NCI-H510A treated with DMSO at 0.1 percent for 48 hours (cell line): Measurements from ENCODE around the gene SECTM1.

Experiments used
- DNase-seq: peaks from one replicate; lab custom pipeline; 2025; lab: John Stamatoyannopoulos, UW

Gene SECTM1

DNA sequence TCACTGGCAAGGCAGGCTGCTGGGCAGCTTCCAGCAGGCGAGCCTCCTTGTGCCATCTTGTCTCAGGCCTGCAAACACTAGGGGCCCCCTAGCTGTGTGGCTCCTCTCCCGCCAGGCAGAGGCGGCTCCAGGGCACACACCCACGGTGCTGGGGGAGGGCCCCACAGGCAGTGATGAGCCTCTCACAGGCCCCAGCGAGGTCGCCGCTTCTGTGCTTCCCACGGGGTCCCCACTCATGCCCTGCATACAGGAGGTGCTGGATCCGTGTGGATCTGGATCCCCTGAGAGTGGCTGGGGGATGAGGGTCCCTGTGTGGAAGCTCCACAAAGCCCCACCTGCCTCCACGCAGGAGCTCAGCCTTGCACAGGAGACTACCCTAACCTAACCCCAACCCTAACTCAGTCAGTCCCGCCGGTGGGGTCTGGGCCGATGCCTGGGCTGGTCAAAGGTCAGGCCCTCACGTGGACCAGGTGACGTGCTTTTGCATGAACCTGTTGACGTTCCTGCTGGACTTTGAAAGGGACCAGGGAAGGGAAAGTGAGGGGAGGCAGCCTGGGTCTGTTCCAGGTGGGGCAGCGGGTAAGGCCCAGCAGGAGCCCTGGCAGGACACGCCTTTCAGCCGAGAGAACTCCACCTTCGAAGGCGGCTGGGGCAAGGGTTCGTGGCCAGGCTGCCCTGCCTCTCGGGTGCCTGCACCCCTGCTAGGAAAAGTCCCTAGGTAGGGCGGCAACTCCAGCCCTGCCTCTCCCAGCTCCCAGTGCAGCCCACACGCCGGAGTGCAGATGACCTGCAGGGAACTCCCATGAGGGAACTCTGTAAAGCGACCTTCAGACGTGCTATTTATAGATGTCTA is 5.2 kb downstream of the SECTM1 start:
- no peak for DNase-seq

DNA sequence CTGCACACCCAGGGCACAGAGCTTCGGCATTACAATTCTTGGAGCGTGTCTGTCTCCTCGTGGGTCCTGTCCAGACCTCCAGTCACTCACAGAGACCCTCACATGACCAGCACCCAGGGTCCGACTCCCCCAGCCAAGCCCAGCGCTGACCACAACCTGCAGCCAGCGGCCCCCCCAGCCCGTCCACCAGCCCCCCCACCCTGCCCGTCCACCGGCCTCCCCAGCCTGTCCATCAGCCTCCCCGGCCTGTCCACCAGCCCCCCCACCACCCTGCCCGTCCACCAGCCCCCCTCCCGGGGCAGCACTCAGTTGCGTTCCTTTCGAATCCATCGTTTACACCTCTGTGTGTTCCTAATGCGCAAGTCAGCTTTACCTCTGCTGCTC is 5.8 kb downstream of the SECTM1 start:
- no peak for DNase-seq

DNA sequence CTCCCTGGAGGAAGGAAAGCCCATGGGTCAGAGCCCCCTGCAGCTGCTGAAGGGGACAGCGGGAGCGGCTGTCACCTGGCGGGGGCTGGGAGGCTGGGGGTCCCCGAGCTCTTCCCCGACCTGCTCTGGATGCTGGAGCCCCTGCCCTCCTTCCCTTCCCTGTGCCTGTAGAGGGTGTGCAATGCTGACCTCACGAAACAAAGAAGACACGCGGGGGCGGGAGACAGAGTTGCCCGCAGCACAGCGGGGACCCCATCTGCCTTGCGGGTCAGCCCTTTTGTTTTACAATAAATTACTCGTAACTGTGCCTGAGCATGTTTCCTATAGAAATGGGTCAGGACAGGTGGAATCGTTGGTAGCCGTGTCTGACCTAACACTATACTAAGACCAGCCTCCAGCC is 6.3 kb downstream of the SECTM1 start:
- DNase-seq: no peak

DNA sequence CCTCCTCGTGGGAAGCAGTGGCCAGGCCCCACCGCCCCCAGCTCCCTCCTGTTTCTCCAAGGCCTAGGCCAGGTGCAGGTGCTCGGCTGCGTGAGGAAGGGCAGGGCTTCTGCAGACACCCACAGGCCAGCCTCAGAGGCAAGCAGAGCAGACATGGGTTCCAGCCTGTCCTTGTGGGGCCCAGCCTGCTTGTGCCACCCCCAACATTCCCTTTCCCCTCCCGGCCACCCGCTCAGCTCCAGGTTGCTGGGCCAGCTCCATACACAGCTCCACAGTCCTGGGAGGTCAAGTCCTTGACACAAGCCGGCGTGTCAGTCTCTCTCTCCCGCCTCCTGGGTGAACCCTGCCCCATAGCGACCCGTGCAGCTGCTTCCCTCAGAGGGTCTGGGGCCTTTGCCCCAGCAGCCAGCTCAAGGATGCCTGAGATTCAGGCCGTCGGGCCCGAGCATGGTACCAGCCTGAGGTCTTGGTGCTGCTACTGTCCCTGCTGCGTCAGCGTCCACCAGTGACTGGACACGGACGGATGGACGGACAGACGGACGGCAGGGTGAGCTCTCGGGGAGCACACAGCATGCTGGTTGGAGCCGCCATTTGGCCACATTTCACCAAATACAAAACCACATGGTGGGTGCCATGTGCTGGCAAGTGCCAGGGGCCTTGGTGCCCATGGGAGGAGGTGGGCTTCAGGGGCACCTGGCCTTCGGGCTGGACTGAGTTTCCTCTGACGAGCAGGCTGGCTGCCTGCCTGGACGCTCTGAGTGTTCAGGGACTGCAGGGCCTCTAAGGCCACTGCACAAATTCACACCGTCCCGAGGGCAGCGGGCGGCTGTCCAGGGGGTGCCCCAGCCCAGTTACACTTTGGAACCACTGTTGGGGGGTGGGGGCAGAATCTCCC is 8.0 kb downstream of the SECTM1 start:
- DNase-seq: no peak

DNA sequence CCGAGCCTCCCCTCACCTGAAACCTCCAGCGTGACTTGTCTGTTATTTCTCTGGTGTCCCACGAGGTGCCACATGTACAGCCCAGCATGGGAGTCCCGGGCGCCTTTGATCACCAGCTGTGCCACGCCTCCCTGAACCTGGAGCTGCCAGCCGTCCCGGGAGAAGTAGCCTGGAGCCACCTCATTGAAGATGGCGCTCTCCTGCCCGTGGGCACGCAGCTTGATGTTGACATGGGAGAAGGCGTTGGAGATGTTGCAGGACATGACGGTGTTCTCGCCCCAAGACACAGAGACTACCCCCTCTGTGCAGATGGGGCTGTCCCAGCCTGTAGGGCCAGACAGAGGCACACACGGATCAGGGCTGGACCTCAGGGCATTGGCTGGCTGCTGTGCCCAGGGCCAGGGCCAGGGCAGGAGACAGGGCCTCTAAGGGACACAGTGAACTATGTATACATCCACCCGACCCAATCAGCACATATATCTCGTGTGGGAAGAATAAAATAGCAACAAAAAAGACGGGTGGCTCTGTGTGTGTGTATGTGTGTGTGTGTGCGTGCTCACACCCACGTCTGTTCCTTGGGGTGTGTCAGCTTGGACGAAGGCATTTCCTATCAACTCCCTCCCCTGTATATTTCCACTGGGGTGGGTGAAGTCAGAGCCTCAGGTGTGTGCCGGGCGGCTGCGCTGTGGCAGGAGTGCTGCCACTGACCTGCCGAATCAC is 8.8 kb downstream of the SECTM1 start:
- no peak for DNase-seq

DNA sequence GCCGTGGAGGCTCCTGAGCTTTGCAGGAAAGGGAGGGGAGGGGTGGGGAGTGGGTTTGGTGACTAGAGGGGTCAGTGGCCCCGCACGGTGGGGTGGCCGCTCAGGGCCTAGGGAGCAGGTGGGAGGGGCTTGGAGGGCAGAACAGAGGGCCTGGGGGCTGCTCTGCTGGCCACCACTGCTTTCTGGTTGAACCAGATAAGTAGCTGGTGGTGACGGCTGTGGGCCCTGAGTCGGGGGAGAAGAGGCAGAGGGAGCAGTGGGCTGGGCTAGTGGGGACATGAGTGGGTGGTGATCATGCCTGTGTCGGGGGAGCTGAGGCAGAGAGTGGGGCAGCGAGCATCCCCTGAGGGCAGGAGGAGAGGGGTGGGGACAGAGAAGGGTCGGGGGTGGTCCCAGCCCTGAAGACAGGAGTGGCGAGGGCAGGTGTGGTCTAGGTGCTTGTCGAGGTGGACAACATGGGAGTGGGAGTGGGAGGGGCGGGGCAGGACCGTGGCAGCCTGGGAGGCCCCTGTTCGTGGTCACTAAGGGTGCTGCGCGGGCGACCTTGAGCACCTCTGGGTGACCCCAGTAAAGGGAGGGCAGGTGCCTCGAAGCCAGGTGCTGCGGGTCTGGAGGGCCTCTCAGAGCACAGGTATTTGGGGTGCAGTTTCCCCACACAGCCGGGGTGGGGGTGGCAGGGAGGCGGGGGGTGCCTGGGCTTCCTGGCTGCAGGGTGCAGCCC is 9.9 kb downstream of the SECTM1 start:
- no peak for DNase-seq

DNA sequence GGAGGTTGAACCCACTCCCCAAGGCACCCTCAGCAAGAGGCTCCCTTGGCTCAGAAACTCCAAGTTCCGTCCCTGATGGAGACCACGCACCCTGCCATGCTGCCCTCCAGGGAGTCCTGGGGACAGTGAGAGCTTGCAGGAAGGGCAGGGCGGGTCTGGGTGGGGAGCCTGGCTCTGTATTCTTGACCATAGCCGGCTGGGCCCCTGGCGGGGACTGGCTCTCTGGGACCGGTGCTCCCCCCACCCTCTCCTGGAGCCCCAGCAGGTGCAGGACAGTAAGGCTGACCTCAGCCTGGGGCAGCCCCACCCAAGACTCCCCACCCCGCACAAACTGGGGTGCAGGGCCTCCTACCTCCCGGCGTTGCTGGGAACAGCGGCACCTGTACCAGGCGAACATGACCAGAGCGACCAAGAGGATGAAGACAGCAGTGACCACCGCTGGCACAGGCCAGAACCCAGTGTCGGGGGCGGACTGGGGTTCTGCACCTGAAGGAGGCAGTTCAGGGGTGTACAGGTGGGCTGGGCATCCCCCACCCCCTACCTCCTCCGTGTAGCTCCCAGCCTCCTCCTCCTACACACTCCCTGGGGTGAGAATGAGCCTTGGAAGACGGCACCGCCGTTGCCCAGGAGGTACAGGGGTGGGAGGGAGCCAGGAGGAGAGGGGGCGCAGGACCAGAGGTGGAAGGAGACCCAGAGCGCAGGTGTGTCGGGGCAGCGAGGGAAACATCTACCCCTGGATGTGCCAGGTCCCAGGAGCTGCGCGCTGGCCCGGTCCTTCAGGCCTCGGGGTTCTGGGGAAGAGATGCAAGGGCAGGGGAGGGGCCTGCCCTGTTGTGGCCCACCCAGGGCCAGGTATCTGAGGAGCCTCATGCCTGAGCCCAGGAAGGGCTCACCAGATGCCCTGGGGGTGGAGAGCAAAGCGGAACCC is 10.8 kb downstream of the SECTM1 start:
- DNase-seq: no peak

DNA sequence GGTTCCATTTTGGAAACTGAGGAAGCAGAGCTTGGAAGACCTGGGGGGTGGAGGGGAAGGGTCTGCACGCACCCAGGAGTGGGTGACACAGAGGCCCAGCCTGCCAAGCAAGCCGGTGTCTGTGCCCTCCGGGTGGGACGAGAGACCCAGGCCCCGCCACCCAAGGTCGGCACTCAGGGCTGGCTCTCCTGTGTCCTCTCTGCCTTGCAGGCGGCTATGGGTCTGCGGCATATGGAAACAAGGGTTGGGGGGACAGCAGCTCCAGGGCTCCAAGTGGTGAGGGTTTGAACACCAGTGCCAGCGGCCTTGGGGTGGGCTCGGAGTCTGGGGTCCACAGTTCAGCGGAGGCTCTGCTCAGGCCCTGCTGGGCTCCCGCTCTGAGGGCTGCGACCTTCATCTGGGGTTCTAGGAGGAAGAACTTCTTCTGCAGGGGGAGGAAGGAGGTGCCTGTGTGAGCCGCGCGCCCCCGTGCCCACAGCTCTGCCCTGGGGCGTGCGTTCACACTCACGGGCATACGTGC is 11.6 kb downstream of the SECTM1 start:
- no peak for DNase-seq

DNA sequence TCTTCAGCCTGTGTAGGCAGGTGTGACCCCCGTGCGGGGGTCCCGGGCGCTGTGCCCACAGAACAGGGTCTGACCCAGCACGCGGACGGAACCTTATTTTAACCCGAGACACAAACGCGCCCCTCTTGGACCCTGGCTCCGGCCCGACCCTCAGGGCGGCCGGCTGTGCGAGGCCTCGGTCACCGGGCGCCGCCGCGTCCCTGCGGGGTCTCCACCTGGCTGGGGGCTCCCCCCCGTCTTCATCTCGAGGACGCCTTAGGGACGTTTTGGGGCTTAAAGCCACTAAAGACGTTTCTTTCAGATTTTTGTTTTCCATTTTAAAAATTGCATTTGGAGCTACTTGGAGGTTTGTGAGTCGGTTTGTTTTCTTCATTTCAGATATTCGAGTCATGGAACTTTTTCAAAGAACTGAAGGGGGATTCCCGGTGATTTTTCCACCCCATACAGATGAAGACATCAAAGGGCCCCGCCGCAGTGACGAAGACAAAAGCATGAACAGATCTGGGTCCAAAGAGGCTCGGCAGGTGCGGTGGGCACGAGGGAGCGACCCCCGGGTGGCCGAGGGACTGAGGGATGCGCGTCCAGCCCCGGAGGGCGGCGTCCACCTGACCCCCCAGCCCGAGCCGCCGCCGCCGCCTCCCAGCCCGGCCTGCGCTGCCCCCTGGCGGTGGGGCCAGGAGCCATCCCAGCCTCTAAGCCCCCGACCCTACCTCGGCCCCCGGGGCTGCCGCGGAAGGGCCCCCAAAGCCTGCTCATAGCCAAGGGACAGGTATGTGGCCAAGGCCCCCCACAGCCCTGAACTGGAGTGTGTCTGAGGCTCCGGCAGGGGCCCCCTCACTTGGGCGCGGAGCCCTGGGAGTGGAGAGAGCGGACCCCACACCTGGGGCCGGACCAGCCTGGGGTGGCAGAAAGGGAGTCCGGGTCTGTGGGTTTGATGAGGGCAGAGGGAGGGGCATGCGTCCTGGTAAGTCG is 12.3 kb downstream of the SECTM1 start:
- no peak for DNase-seq

DNA sequence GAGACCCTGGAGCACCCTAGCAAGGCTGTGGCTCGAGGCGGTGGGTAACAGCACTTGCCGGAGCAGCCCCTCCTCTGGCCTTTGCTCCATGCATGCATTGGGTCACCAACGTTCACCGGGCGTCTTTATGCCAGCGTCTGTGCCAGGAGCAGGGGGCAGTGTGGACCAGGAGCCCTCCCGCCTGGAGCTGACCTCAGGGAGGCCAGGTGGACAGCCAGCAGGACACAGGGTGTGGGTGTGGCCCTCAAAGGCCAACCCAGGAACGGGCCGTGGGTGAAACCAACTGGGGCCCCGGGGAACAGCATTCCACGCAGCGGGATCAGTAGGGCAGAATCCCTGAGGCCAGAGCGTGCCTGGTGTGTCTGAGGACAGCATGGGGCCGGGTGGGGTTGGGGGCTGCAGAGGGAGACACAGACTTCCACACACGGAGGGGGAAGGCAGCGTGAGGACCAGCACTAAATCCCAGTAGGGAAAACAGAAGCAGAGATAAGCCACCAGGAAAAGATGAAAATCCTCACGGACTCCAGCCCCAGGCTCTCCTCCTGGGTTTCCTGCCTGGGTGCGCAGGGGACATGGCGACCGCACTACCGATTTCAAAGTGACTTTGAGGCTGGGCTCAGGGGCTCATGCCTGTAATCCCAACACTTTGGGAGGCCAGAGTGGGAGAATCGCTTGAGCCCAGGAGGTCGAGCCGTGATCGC is 13.3 kb downstream of the SECTM1 start:
- DNase-seq: no peak

DNA sequence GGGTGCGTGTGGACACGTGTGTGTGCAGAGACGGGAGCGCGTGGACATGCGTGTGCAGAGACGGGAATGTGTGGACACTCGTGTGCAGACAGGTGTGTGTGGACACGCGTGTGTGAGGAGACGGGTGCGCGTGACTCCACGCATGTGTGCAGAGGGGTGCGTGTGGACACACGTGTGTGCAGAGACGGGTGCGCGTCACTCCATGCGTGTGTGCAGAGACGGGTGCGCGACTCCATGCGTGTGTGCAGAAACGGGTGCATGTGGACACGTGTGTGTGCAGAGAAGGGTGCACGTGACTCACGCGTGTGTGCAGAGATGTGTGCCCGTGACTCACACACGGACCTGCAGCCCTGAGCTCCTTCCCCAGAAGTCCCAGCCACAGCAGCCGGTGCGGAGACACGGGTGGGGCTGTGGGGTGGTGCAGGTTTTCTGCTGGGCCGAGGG is 13.9 kb downstream of the SECTM1 start:
- DNase-seq: no peak

DNA sequence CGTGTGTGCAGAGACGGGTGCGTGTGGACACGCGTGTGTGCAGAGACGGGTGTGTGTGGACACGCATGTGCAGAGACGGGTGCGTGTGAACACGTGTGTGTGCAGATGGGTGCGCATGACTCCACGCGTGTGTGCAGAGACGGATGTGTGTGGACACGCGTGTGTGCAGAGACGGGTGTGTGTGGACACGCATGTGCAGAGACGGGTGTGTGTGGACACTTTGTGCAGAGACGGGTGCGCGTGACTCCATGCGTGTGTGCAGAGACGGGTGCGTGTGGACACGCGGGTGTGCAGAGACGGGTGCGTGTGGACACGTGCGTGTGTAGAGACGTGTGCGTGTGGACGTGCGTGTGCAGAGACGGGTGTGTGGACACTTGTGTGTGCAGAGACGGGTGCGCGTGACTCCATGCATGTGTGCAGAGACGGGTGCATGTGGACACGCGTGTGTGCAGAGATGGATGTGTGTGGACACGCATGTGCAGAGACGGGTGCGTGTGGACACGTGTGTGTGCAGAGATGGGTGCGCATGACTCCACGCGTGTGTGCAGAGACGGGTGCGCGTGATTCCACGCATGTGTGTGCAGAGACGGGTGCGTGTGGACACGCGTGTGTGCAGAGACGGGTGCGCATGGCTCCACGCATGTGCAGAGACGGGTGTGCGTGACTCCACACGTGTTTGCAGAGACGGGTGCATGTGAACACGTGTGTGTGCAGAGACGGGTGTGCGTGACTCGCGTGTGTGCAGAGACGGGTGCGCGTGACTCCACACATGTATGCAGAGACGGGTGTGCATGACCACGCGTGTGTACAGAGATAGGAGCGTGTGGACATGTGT is 14.6 kb downstream of the SECTM1 start:
- no peak for DNase-seq

DNA sequence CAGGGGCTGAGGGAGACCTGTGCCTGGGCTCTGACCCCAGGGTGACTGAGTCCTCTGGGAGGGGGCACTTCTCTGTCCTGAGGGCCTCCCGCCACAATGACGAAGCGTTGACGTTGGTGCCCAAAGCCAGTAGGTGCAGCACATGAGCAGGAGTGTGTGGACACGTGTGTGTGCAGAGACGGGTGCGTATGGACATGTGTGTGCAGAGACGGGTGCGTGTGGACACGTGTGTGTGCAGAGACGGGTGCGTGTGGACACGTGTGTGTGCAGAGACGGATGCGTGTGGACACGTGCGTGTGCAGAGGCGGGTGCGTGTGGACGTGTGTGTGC is 15.4 kb downstream of the SECTM1 start:
- no peak for DNase-seq

DNA sequence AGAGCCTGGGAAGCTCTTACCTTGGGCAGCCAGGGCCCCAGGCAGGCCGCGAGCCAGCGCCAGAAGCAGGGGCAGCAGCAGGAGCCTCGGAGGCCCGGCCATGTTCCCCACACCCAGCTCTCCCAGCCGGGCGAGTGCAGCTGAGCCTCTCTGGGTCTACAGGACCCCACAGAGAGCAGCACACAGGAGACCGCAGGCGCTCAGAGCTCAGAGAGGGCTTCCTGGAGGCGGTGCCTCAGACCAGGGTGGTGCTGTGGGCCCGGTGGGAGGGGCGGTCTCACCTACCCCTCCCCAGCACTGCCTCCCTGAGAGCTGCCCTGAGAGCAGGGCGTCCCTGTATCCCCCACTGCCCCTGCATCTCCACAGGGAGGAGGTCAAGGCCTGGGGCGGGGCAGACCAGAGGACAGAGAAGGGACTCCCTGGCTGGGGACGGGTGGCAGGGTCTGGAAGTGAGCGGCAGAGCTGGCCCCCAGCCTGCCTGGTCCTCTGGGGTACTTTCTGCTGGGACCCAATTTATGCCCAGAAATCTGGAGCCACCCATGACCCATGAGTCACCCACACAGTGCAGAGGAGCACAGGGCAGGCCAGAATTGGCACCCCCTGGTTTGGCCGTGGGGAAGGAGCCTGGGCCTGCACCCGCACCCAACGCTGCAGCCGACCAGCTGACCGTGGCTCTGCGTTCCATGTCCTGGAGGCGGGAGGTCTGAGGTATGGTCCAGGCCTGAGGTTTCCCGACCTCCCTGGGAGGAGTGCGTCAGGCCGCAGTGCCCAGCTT is 16.0 kb downstream of the SECTM1 start, which contains the start of gene CD7:
CD7 (minus strand) TSS at position 215 of the 775 bp plus-strand sequence; CDS start at position 102, 113 bp downstream.
- no peak for DNase-seq

DNA sequence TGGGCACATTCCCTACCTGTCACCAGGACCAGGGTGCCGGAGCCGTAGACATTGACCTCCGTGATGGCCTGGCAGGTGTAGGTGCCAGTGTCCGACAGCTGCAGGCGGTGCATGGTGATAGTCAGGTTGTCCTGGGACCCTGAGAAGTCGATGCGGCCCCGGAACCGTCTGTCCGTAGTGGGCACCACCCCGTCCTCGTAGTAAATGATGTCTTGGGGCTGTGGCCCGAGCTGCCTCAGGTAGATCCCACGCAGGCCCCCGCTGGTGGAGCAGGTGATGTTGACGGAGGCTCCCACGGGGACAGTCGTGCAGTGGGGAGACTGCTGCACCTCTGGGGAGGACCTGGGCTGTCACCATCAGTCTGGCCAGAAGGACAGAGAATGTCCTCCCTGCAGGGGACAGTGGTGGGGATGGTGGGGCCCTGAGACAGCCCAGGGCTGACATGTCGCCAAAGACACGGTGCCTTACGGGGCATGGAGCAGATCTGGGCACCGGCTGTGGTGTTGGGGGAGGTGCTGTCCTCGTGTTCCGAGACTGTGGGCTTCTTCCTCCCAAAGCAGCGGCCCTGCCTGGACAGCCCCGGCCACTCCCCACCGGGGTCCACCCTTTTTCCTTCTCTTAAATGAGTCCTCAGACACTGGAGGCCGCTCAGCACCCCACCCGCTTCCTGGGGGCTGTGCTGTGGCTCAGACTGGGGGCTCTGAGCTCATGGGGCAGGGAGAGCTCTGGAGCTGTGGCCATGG is 16.7 kb downstream of the SECTM1 start:
- no peak for DNase-seq

DNA sequence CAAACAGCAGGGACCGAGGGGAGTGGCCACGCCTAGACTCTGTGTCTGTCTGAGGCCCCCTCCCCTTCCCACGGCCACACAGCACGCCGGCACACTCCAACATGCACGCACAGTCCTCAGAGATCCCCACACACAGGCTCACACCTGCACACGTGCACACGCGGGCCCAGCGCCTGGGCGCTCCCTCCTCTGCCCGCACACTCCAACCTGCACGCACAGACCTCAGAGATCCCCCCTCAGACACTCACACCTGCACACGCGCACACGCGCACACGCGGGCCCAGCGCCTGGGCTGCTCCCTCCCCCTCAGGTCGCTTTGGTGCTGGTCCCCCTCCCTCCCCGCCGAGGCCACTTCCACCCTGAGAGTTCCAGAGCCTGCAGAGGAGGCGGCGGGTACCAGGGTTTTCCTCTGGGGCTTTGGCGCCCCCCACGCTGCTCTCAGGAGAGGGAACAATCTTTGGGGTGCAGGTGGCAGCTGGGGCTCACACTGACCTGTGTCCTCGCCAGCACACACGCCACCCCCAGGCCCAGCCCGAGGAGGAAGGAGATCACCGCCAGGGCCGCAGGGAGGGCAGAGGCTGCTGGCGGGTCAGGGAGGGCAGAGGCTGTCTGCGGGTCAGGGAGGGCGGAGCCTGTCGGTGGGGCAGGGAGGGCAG is 17.7 kb downstream of the SECTM1 start:
- DNase-seq: no peak
